ENCODE data around the gene WAC.

Gene WAC

GRCh38 chr10:28533571-28534304 lies 820 bp downstream of the WAC start:
- no peak for FAIRE-seq

- no peak for FAIRE-seq
Observed at GRCh38 chr10:28535846-28536245, 2.9 kb downstream of the WAC start.

- no peak for FAIRE-seq
Observed at GRCh38 chr10:28538595-28538994, 5.7 kb downstream of the WAC start.

- FAIRE-seq = no peak
Observed at GRCh38 chr10:28540145-28540544, 7.2 kb downstream of the WAC start.

GRCh38 chr10:28541717-28542365 lies 8.9 kb downstream of the WAC start:
- FAIRE-seq = no peak

- FAIRE-seq = no peak
Observed at GRCh38 chr10:28542728-28543127, 9.8 kb downstream of the WAC start.

GRCh38 chr10:28544058-28544457 lies 11.1 kb downstream of the WAC start:
- FAIRE-seq = no peak

- no peak for FAIRE-seq
Observed at GRCh38 chr10:28545967-28546644, 13.2 kb downstream of the WAC start.

GRCh38 chr10:28548781-28549498 lies 16.0 kb downstream of the WAC start:
- no peak for FAIRE-seq

GRCh38 chr10:28551086-28551485 lies 18.2 kb downstream of the WAC start:
- FAIRE-seq = no peak

GRCh38 chr10:28552775-28553174 lies 19.9 kb downstream of the WAC start:
- FAIRE-seq = no peak

GRCh38 chr10:28554009-28554408 lies 21.1 kb downstream of the WAC start:
- FAIRE-seq = no peak

GRCh38 chr10:28554952-28555351 lies 22.0 kb downstream of the WAC start:
- FAIRE-seq = no peak

GRCh38 chr10:28555358-28555757 lies 22.4 kb downstream of the WAC start:
- no peak for FAIRE-seq

GRCh38 chr10:28556142-28556541 lies 23.2 kb downstream of the WAC start:
- peak; percentile 35 for FAIRE-seq

- no peak for FAIRE-seq
Observed at GRCh38 chr10:28558186-28558585, 25.3 kb downstream of the WAC start.

GRCh38 chr10:28558923-28559508 lies 26.1 kb downstream of the WAC start:
- no peak for FAIRE-seq

- no peak for FAIRE-seq
Observed at GRCh38 chr10:28559618-28560017, 26.7 kb downstream of the WAC start.

- FAIRE-seq = no peak
Observed at GRCh38 chr10:28560617-28561016, 27.7 kb downstream of the WAC start.

- no peak for FAIRE-seq
Observed at GRCh38 chr10:28561531-28561930, 28.6 kb downstream of the WAC start.

- FAIRE-seq = no peak
Observed at GRCh38 chr10:28564905-28565304, 32.0 kb downstream of the WAC start.

GRCh38 chr10:28566458-28567015 lies 33.6 kb downstream of the WAC start:
- no peak for FAIRE-seq

All from endometrium (tissue), 2 donors.